PC-9 (cell line): Measurements from ENCODE around the gene ZFHX3. TPM values are rescaled to one million over a fixed set of nuclear protein-coding genes. Genes with fewer than 3 reads are reported as not detected.

Experiments used
- BruUV-seq: library from RNA; stranded (reverse); fragments of 400-500 nt; replicated peaks from 2 replicates; lab custom pipeline; 2021; lab: Mats Ljungman, UMichigan
- CTCF ChIA-PET: fragments of 300-600 bp; sonication (Branson Sonifier 250); formaldehyde crosslinking; loops from one replicate; lab custom pipeline; 2022; ENCODE audit warnings: antibody characterized with exemption; lab: Charles Lee
- POLR2A ChIA-PET: fragments of 300-600 bp; sonication (Branson Sonifier 250); formaldehyde crosslinking; loops from one replicate; lab custom pipeline; 2022; ENCODE audit warnings: antibody characterized with exemption; ENCODE audit not compliant: unreplicated experiment; lab: Charles Lee
- DNase-seq, 2 experiments: peaks; one replicate each; pipeline versions ENCODE4 v3.0.0 to v3.0.0-alpha.2; 2015 to 2022; ENCODE audit warnings: mixed read lengths in 1 of 2
- H2AFZ ChIP-seq: fragments of 200-600 bp; sonication (generic); 2 replicates; pipeline ENCODE4 v1.8.1; 2017; ENCODE audit warnings: antibody characterized with exemption
- H3F3A ChIP-seq: fragments of 200-600 bp; sonication (generic); 2 replicates; pipeline ENCODE4 v1.8.1; 2017; ENCODE audit warnings: antibody characterized with exemption, mild to moderate bottlenecking, low read depth; ENCODE audit not compliant: insufficient read depth
- H3K27ac ChIP-seq: fragments of 200-600 bp; sonication (generic); 2 replicates; pipeline ENCODE4 v1.6.1; 2016; ENCODE audit warnings: mixed run types
- H3K27me3 ChIP-seq: fragments of 200-600 bp; sonication (generic); 2 replicates; pipeline ENCODE4 v1.6.1; 2016; ENCODE audit warnings: low read depth, mixed run types; ENCODE audit not compliant: insufficient read depth
- H3K36me3 ChIP-seq: fragments of 200-600 bp; sonication (generic); 2 replicates; pipeline ENCODE4 v1.6.1; 2016; ENCODE audit warnings: low read depth, mixed run types
- H3K4me1 ChIP-seq: fragments of 200-600 bp; sonication (generic); replicated peaks from 2 replicates; pipeline ENCODE4 v1.6.1; 2016; ENCODE audit warnings: mixed run types; ENCODE audit not compliant: insufficient read depth
- H3K4me2 ChIP-seq: fragments of 200-600 bp; sonication (generic); 2 replicates; pipeline ENCODE4 v1.6.1; 2017; ENCODE audit warnings: mixed run types
- H3K4me3 ChIP-seq: fragments of 200-600 bp; sonication (generic); 2 replicates; pipeline ENCODE4 v1.6.1; 2016; ENCODE audit warnings: mixed run types
- H3K79me2 ChIP-seq: fragments of 200-600 bp; sonication (generic); 2 replicates; pipeline ENCODE4 v1.6.1; 2017; ENCODE audit warnings: low read depth, mixed run types
- H3K9me2 ChIP-seq: fragments of 200-600 bp; sonication (generic); 2 replicates; pipeline ENCODE4 v1.8.1; 2017; ENCODE audit warnings: mild to moderate bottlenecking; ENCODE audit not compliant: insufficient read depth
- H3K9me3 ChIP-seq: fragments of 200-600 bp; sonication (generic); 2 replicates; pipeline ENCODE4 v1.8.1; 2016; ENCODE audit warnings: low read depth; ENCODE audit not compliant: insufficient read depth
- H4K20me1 ChIP-seq: fragments of 200-600 bp; sonication (generic); 2 replicates; pipeline ENCODE4 v1.8.1; 2017; ENCODE audit not compliant: insufficient read depth
- CTCF ChIP-seq: fragments of 200-600 bp; sonication (generic); conservative IDR thresholded peaks from 2 replicates; pipeline ENCODE4 v1.6.1; 2017; ENCODE audit warnings: mixed run types, antibody characterized with exemption, mild to moderate bottlenecking, moderate library complexity
- EZH2 ChIP-seq: fragments of 200-600 bp; sonication (generic); IDR thresholded peaks from 2 replicates; pipeline ENCODE4 v1.8.0; 2017; ENCODE audit warnings: antibody characterized with exemption, low read depth
- intact Hi-C: fragments of 100-400 bp; cut with micrococcal nuclease; formaldehyde crosslinking; loops from one replicate; pipeline ENCODE4 v1.10.0; 2022; ENCODE audit not compliant: unreplicated experiment
- total RNA-seq: library from RNA; stranded (reverse); gene quantifications from 2 replicates; pipeline ENCODE4 v1.2.3, GENCODE V29; 2021

The ZFHX3 gene
- total RNA-seq, 1 experiment from 2014 or later, result 23.1 TPM

DNA sequence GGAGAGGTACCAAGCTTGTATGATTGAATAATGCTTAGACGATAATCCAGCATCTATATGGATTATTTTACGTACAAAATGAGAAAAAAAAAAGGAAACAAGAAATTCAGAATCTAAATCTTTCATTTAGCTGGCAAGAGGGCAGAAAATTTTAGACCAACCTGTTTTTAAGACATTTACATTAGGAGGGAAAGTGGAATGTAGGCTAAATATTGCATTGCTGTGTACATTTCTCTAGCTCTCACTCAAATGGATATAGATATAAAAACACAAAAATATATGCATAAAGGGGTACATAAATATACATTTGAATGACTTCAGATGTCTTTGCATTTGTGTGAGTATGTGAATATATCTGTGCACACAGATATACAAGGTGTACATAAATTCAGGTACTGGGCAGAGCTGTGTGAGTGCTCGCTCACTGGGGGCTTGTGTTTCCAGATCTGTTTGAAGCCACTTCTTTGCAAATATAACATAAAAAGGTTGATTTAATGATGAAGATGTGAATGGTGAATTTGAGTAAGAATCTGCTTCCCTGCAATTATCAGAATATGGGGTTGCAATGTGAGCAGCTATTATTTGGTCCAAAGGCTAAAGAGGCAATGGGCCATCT, 14.2 kb upstream of the ZFHX3 start:
- Histone ChIP-seq H3K79me2 (peaks cover 9% of the 10 kb centered on the region), H4K20me1 (no peaks in the 10 kb centered on the region), H3K9me3 (no peaks in the 10 kb centered on the region), H3K36me3 (no peaks in the 10 kb centered on the region), H3F3A (peaks cover 6% of the 10 kb centered on the region), H3K4me2 (no peak overlapping the region), H3K4me1 (peaks cover 14% of the 10 kb centered on the region), H3K4me3 (no peak overlapping the region), H3K27me3 (no peaks in the 10 kb centered on the region), H2AFZ (no peak overlapping the region), H3K27ac (no peak overlapping the region), H3K9me2 (no peaks in the 10 kb centered on the region)
- intact Hi-C loops, result no loop called here
- TF ChIP-seq CTCF (no peak), EZH2 (no peak)
- POLR2A ChIA-PET, result no interaction called here
- no TSS peak for BruUV-seq
- CTCF ChIA-PET, result interaction anchor here (0.6 kb wide), 1 partner anchor 32 kb away, joined by 3 read pairs; no protein-coding TSS in a partner anchor
- DNase-seq, result no peak

DNA sequence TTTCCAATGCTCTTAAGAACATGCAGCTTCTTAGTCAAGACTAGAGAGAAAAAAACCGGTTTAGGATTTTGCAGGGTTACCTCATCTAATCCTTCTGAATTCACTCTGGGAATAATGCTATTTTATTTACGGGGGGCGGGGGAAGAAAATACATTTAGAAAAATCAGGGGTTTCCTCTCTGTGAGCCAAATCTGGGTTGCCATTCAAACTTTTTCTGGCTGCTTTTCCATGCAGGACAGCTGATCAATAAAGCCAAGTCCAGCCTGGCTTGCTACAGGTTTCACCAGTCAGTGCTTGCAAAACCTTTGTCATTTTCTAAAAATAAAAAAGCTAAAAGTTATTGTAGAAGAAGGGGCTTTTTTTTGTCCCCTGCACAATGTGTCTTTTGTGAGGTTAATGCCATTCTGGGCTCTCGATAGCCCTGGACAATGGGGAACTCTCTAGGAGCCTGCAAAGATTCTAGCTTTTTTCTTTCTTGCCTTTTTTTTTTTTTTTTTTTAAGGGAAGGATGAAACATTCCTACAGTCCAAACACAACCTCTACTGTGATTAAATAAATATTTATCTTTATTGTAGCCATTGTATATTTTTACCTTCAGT, 13.1 kb upstream of the ZFHX3 start:
- BruUV-seq, result no TSS peak
- intact Hi-C loops, result no loop called here
- Histone ChIP-seq H3F3A (peaks cover 17% of the 10 kb centered on the region), H3K79me2 (peaks cover 20% of the 10 kb centered on the region), H4K20me1 (no peaks in the 10 kb centered on the region), H3K27ac (no peak overlapping the region), H2AFZ (no peak overlapping the region), H3K4me1 (peaks cover 25% of the 10 kb centered on the region), H3K36me3 (no peaks in the 10 kb centered on the region), H3K4me2 (0 out of 2 replicates have a peak overlapping the region, but pooled peaks have one; percentile 16), H3K9me3 (no peaks in the 10 kb centered on the region), H3K9me2 (no peaks in the 10 kb centered on the region), H3K4me3 (no peak overlapping the region), H3K27me3 (no peaks in the 10 kb centered on the region)
- ChIA-PET POLR2A (no interaction called here), CTCF (interaction anchor here (0.6 kb wide), 1 partner anchor 30 kb away, joined by 3 read pairs; no protein-coding TSS in a partner anchor)
- DNase-seq, result no peak
- TF ChIP-seq EZH2 (no peak), CTCF (no peak)

DNA sequence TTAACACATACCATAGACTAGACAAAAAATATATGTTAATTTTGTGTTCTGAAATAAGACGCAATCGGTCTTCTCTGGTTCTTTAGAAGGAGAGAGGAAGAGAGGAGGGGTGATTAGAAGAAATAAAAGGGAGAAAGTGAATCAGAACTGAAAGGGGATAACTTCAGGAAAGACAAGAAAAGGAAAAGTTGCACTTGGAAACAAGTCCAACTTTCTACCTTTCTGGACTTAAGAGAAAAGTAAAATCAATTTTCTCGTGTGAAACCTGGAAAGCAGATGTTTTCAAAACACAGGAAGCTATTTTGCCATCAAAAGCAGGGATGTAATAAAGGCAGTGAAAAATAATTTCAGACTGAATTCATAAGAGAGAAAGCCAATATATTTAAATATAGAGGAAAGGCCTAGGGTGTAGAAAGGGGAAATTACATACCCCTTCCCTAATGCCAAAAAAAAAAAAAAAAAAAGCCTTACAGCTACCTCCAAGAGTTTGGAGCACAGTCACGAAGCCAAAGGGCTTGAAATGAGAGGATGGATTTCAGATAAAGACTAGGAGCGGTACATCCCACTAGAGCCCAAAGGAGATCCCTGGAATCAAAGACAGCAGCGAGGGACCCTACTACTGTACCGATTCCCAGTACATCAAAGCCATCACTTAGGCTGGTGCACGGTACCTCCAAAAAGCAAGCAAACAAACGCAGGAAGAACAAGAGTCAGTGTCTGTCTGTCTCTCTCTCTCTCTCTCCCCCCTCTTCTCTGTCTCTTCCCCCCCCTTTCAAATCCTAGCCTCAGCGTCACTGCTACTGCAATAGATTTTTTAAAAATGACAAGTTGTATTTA, 12.1 kb upstream of the ZFHX3 start:
- Histone ChIP-seq H3K4me1 (peaks cover 34% of the 10 kb centered on the region), H3K4me2 (peak overlapping the region; percentile 89), H3F3A (peaks cover 27% of the 10 kb centered on the region), H3K9me3 (no peaks in the 10 kb centered on the region), H3K4me3 (peak overlapping the region; percentile 91; the same call in 1 of the 2 replicates), H3K27me3 (no peaks in the 10 kb centered on the region), H4K20me1 (no peaks in the 10 kb centered on the region), H2AFZ (no peak overlapping the region), H3K36me3 (no peaks in the 10 kb centered on the region), H3K79me2 (peaks cover 24% of the 10 kb centered on the region), H3K9me2 (no peaks in the 10 kb centered on the region), H3K27ac (peak overlapping the region; percentile 28; the same call in 1 of the 2 replicates)
- BruUV-seq, result TSS peak; percentile 24
- ChIA-PET CTCF (no interaction called here), POLR2A (no interaction called here)
- intact Hi-C loops, result loop anchor here (10.0 kb wide), 1 partner anchor 395 kb away; no protein-coding TSS in a partner anchor
- DNase-seq, result no peak
- TF ChIP-seq CTCF (no peak), EZH2 (no peak)
